Activated T-helper 1 cell treated with anti-CD3 and anti-CD28 coated beads, Interleukin-12 subunit alpha, Interleukin-12 subunit beta, Interleukin-2, Interleukin-4 antibody, amounts not matched to agents 30 ng/mL and 10 ng/mL and 1 ng/mL, durations not matched to agents 14 hours and 24 hours and 36 hours (primary cell): Measurements from ENCODE around the gene ANKRD63. TPM values are rescaled to one million over a fixed set of nuclear protein-coding genes. Genes with fewer than 3 reads are reported as not detected.

Experiments
- DNase-seq: peaks from one replicate; pipeline ENCODE4 v3.0.0; 2021; ENCODE audit warnings: low spot score
- H3K27ac Mint-ChIP-seq: one replicate; pipeline ENCODE4 v1.8.0; 2021; ENCODE audit warnings: mild to moderate bottlenecking, mixed read lengths
- H3K27me3 Mint-ChIP-seq: one replicate; pipeline ENCODE4 v1.8.0; 2022; ENCODE audit warnings: mild to moderate bottlenecking, moderate library complexity, mixed read lengths; ENCODE audit not compliant: insufficient read depth
- H3K36me3 Mint-ChIP-seq: one replicate; pipeline ENCODE4 v1.8.0; 2021; ENCODE audit warnings: low read depth, mixed read lengths
- H3K4me1 Mint-ChIP-seq: one replicate; pipeline ENCODE4 v1.8.0; 2021; ENCODE audit warnings: low read depth, mixed read lengths
- H3K4me3 Mint-ChIP-seq: one replicate; pipeline ENCODE4 v1.8.0; 2021; ENCODE audit warnings: mild to moderate bottlenecking, moderate library complexity, mixed read lengths
- H3K9me3 Mint-ChIP-seq: one replicate; pipeline ENCODE4 v1.8.0; 2021; ENCODE audit warnings: mixed read lengths
- intact Hi-C: fragments of 100-400 bp; cut with micrococcal nuclease; formaldehyde crosslinking; loops from one replicate; pipeline ENCODE4 v1.15.1; 2024
- total RNA-seq: library from RNA; stranded (reverse); gene quantifications from 2 replicates; pipeline ENCODE4 v1.2.3, GENCODE V29; 2022

Gene ANKRD63
- total RNA-seq, 1 donor from 2014 or later, result not detected

- no peak for DNase-seq
- Mint-ChIP-seq H3K9me3 (peaks cover 5% of the 10 kb centered on the region), H3K27ac (no peak overlapping the region), H3K4me3 (no peak overlapping the region), H3K27me3 (no peaks in the 10 kb centered on the region), H3K4me1 (no peaks in the 10 kb centered on the region), H3K36me3 (peaks cover 39% of the 10 kb centered on the region)
- intact Hi-C loops, result no loop called here
Measured at GRCh38 chr15:40298216-40298935, 15.5 kb upstream of the ANKRD63 start.

GRCh38 chr15:40297356-40297755, 14.5 kb upstream of the ANKRD63 start:
- H3K4me1 Mint-ChIP-seq, result no peaks in the 10 kb centered on the region
- intact Hi-C loops, result no loop called here
- DNase-seq, result no peak
- H3K36me3 Mint-ChIP-seq, result peaks cover 41% of the 10 kb centered on the region
- H3K9me3 Mint-ChIP-seq, result peaks cover 5% of the 10 kb centered on the region
- H3K27ac Mint-ChIP-seq, result no peak overlapping the region
- no peak overlapping the region for H3K4me3 Mint-ChIP-seq
- no peaks in the 10 kb centered on the region for H3K27me3 Mint-ChIP-seq

GRCh38 chr15:40296561-40297230, 13.8 kb upstream of the ANKRD63 start:
- no peaks in the 10 kb centered on the region for H3K4me1 Mint-ChIP-seq
- no peaks in the 10 kb centered on the region for H3K27me3 Mint-ChIP-seq
- peaks cover 5% of the 10 kb centered on the region for H3K9me3 Mint-ChIP-seq
- H3K36me3 Mint-ChIP-seq, result peaks cover 36% of the 10 kb centered on the region
- no peak for DNase-seq
- no peak overlapping the region for H3K27ac Mint-ChIP-seq
- no peak overlapping the region for H3K4me3 Mint-ChIP-seq
- intact Hi-C loops, result no loop called here

- no peak for DNase-seq
- H3K4me3 Mint-ChIP-seq, result no peak overlapping the region
Measured at GRCh38 chr15:40295877-40296560, 13.2 kb upstream of the ANKRD63 start.

GRCh38 chr15:40295297-40295696, 12.4 kb upstream of the ANKRD63 start:
- intact Hi-C loops, result no loop called here
- no peak overlapping the region for H3K4me3 Mint-ChIP-seq

More at GRCh38 chr15:40295877-40296560, 13.2 kb upstream of the ANKRD63 start:
- Mint-ChIP-seq H3K9me3 (peaks cover 5% of the 10 kb centered on the region), H3K27me3 (no peaks in the 10 kb centered on the region), H3K27ac (no peak overlapping the region), H3K4me1 (no peaks in the 10 kb centered on the region), H3K36me3 (peaks cover 32% of the 10 kb centered on the region)
- intact Hi-C loops, result no loop called here

GRCh38 chr15:40293905-40294895, 11.3 kb upstream of the ANKRD63 start:
- DNase-seq, result no peak
- Mint-ChIP-seq H3K27me3 (no peaks in the 10 kb centered on the region), H3K27ac (no peak overlapping the region), H3K4me1 (no peaks in the 10 kb centered on the region), H3K9me3 (no peaks in the 10 kb centered on the region), H3K36me3 (peaks cover 22% of the 10 kb centered on the region), H3K4me3 (no peak overlapping the region)
- intact Hi-C loops, result no loop called here

More at GRCh38 chr15:40295297-40295696, 12.4 kb upstream of the ANKRD63 start:
- Mint-ChIP-seq H3K9me3 (peaks cover 5% of the 10 kb centered on the region), H3K4me1 (no peaks in the 10 kb centered on the region), H3K27ac (no peak overlapping the region), H3K36me3 (peaks cover 27% of the 10 kb centered on the region), H3K27me3 (no peaks in the 10 kb centered on the region)
- DNase-seq, result no peak

- Mint-ChIP-seq H3K9me3 (no peaks in the 10 kb centered on the region), H3K27ac (no peak overlapping the region), H3K4me1 (no peaks in the 10 kb centered on the region), H3K27me3 (no peaks in the 10 kb centered on the region), H3K36me3 (peaks cover 19% of the 10 kb centered on the region), H3K4me3 (no peak overlapping the region)
- intact Hi-C loops, result no loop called here
- no peak for DNase-seq
Measured at GRCh38 chr15:40293006-40293405, 10.1 kb upstream of the ANKRD63 start.

GRCh38 chr15:40292246-40292645, 9.4 kb upstream of the ANKRD63 start:
- no peak for DNase-seq
- no peaks in the 10 kb centered on the region for H3K9me3 Mint-ChIP-seq
- no peaks in the 10 kb centered on the region for H3K27me3 Mint-ChIP-seq
- no peaks in the 10 kb centered on the region for H3K4me1 Mint-ChIP-seq
- peaks cover 17% of the 10 kb centered on the region for H3K36me3 Mint-ChIP-seq
- H3K4me3 Mint-ChIP-seq, result no peak overlapping the region
- no peak overlapping the region for H3K27ac Mint-ChIP-seq
- intact Hi-C loops, result no loop called here

- no peak for DNase-seq
- Mint-ChIP-seq H3K27ac (no peak overlapping the region), H3K36me3 (peaks cover 10% of the 10 kb centered on the region), H3K4me1 (no peaks in the 10 kb centered on the region), H3K4me3 (no peak overlapping the region), H3K27me3 (no peaks in the 10 kb centered on the region), H3K9me3 (no peaks in the 10 kb centered on the region)
- intact Hi-C loops, result no loop called here
Measured at GRCh38 chr15:40290918-40291574, 8.2 kb upstream of the ANKRD63 start.

GRCh38 chr15:40290545-40290917, 7.7 kb upstream of the ANKRD63 start:
- no peak overlapping the region for H3K4me3 Mint-ChIP-seq
- H3K27me3 Mint-ChIP-seq, result no peaks in the 10 kb centered on the region

GRCh38 chr15:40289140-40289775, 6.4 kb upstream of the ANKRD63 start:
- no peaks in the 10 kb centered on the region for H3K4me1 Mint-ChIP-seq
- no peak overlapping the region for H3K27ac Mint-ChIP-seq
- no peak for DNase-seq
- H3K36me3 Mint-ChIP-seq, result peaks cover 11% of the 10 kb centered on the region
- intact Hi-C loops, result no loop called here
- H3K27me3 Mint-ChIP-seq, result peaks cover 2% of the 10 kb centered on the region
- no peaks in the 10 kb centered on the region for H3K9me3 Mint-ChIP-seq
- H3K4me3 Mint-ChIP-seq, result no peak overlapping the region

More at GRCh38 chr15:40290545-40290917, 7.7 kb upstream of the ANKRD63 start:
- Mint-ChIP-seq H3K9me3 (no peaks in the 10 kb centered on the region), H3K27ac (no peak overlapping the region), H3K4me1 (no peaks in the 10 kb centered on the region), H3K36me3 (peaks cover 10% of the 10 kb centered on the region)
- no peak for DNase-seq
- intact Hi-C loops, result no loop called here
